HEK293T (cell line): ENCODE data around the gene DPH2.
A peak's percentile ranks its signal among the peaks of the same experiment; 100 is the strongest.

ENCODE experiments used
- ARNT ChIP-seq: fragments of 450-650 bp; IDR thresholded peaks from 2 replicates; pipeline ENCODE4 v1.6.1; 2017; ENCODE audit warnings: mild to moderate bottlenecking
- BHLHE40 ChIP-seq: fragments of 450-650 bp; IDR thresholded peaks from 2 replicates; pipeline ENCODE4 v1.6.1; 2016; ENCODE audit warnings: mild to moderate bottlenecking, moderate library complexity, borderline replicate concordance
- ELF4 ChIP-seq: fragments of 450-650 bp; IDR thresholded peaks from 2 replicates; pipeline ENCODE4 v1.6.1; 2017; ENCODE audit warnings: antibody characterized with exemption
- FOXA1 ChIP-seq: fragments of 450-650 bp; IDR thresholded peaks from 2 replicates; pipeline ENCODE4 v1.6.1; 2016; ENCODE audit warnings: mild to moderate bottlenecking
- FOXK2 ChIP-seq: fragments of 450-650 bp; IDR thresholded peaks from 2 replicates; pipeline ENCODE4 v1.6.1; 2016; ENCODE audit warnings: mild to moderate bottlenecking
- FOXM1 ChIP-seq: fragments of 450-650 bp; IDR thresholded peaks from 2 replicates; pipeline ENCODE4 v1.6.1; 2017; ENCODE audit warnings: mild to moderate bottlenecking, borderline replicate concordance
- HDGF ChIP-seq: fragments of 450-650 bp; IDR thresholded peaks from 2 replicates; pipeline ENCODE4 v1.6.1; 2017; ENCODE audit warnings: antibody characterized with exemption, borderline replicate concordance
- L3MBTL2 ChIP-seq: fragments of 450-650 bp; conservative IDR thresholded peaks from 2 replicates; pipeline ENCODE4 v1.6.1; 2016; ENCODE audit warnings: mild to moderate bottlenecking
- LEF1 ChIP-seq: fragments of 450-650 bp; IDR thresholded peaks from 2 replicates; pipeline ENCODE4 v1.6.1; 2017; ENCODE audit warnings: mild to moderate bottlenecking, borderline replicate concordance
- NFRKB ChIP-seq: fragments of 450-650 bp; IDR thresholded peaks from 2 replicates; pipeline ENCODE4 v1.6.1; 2016; ENCODE audit warnings: mild to moderate bottlenecking, moderate library complexity
- SP1 ChIP-seq: fragments of 450-650 bp; IDR thresholded peaks from 2 replicates; pipeline ENCODE4 v1.6.1; 2017
- SUZ12 ChIP-seq: fragments of 450-650 bp; IDR thresholded peaks from 2 replicates; pipeline ENCODE4 v1.6.1; 2016; ENCODE audit warnings: mild to moderate bottlenecking
- TARDBP ChIP-seq: fragments of 450-650 bp; IDR thresholded peaks from 2 replicates; pipeline ENCODE4 v1.6.1; 2016
- ZNF384 ChIP-seq: fragments of 450-650 bp; IDR thresholded peaks from 2 replicates; pipeline ENCODE4 v1.6.1; 2016

- no peak for TF ChIP-seq ELF4
- TF ChIP-seq FOXM1, result no peak
- no peak for TF ChIP-seq LEF1
- TF ChIP-seq FOXK2, result no peak
- no peak for TF ChIP-seq BHLHE40
- peak; percentile 85 for TF ChIP-seq L3MBTL2
- TF ChIP-seq HDGF, result no peak
- TF ChIP-seq ARNT, result no peak
- no peak for TF ChIP-seq SUZ12
- no peak for TF ChIP-seq TARDBP
- no peak for TF ChIP-seq ZNF384
- TF ChIP-seq FOXA1, result no peak
- no peak for TF ChIP-seq SP1
- no peak for TF ChIP-seq NFRKB
These were observed 9.9 kb downstream of the DPH2 start for GRCh38 chr1:43979528-43980254.
